Fibroblast of the conjunctiva (primary cell): ENCODE measurements around the gene ARHGAP10.

Experiments
- DNase-seq: peaks from one replicate; pipeline ENCODE4 v3.0.0-alpha.2; 2010; ENCODE audit warnings: low read depth

ARHGAP10 gene

GRCh38 chr4:147828331-147828905 lies 96.5 kb downstream of the ARHGAP10 start:
- no peak for DNase-seq

- DNase-seq: peak; percentile 85
Measured at GRCh38 chr4:147829401-147830101, 97.7 kb downstream of the ARHGAP10 start.

DNA sequence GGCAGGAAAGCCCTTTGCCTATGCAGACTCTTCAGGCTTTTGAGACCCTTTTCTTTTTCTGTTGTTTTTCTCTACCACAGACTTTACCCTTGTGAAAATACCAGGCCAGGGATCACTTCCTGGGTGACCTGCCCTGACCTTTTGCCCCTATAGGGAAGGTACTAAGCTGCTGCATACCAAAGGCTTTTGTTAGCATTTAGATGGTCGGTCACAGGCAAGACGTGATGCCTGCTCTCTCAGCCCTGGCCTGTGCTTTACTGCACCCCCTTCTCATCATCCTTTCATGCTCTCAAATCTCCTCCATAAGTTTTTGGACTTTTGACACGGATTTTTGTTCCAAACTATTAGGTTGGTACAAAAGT lies 98.2 kb downstream of the ARHGAP10 start:
- DNase-seq: no peak

- peak; percentile 54 for DNase-seq
Measured at GRCh38 chr4:147830987-147831386, 99.1 kb downstream of the ARHGAP10 start.

GRCh38 chr4:147831551-147832171 lies 99.8 kb downstream of the ARHGAP10 start:
- peak; percentile 64 for DNase-seq

- DNase-seq: no peak
Measured at GRCh38 chr4:147833254-147833653, 101.4 kb downstream of the ARHGAP10 start.

- no peak for DNase-seq
Measured at GRCh38 chr4:147833741-147834140, 101.9 kb downstream of the ARHGAP10 start.

DNA sequence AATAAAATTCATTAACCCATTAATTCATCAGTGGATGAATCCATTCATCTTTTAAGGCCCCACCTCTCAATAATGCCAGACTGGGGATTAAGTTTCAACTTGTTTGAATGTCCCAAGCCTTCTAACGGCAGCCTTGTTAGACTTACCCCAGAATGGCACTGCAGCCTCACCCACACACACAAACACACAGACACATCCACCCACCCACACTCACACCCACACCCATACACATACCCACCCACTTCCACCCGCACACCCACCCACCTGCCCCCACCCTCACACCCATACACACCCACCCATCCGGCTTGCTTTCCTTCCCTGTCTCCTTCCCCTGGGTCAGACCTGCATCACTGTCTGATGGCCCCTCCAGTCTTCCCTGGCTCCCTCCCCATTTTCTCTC lies 102.6 kb downstream of the ARHGAP10 start:
- no peak for DNase-seq

DNA sequence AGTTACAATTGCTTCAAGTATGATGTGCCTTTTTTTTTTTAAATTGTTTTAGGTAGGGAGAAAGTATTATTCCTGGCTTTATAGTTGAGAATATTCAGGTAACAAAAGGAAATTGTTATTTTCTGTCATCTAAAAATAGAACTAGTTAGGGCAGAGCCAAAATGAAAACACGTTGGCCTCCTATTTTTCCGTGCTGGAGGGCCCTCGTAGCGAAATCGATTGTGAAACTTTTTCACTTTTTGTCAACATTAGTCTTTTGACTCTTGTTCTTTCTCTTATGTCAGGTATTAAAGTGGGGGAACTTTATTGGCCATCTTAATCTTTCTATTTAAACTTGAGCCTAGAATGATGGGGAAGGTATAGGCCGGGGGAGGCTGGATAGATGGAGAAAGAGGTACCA lies 104.9 kb downstream of the ARHGAP10 start:
- no peak for DNase-seq

GRCh38 chr4:147837435-147837834 lies 105.5 kb downstream of the ARHGAP10 start:
- no peak for DNase-seq

- no peak for DNase-seq
Measured at GRCh38 chr4:147837854-147838253, 106.0 kb downstream of the ARHGAP10 start.

GRCh38 chr4:147839200-147839599 lies 107.3 kb downstream of the ARHGAP10 start:
- DNase-seq: no peak

DNA sequence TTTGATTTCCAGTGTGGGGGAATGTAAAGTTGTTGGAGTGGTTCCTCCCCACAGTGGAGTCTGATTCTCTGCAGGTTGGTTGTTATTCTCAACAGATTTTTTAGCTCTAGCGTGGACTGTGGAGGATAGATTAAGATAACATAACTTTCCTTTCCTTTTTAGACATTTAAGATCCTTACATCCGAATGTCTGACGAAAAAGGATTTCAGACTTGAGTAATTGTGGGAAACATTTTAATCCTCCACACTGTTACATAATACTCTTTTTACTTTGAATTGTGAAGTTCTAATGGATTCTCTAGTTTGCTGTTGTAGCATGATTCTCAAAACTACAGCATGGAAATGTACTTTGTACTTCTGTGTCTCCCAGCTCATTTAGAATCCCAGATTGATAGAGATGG lies 107.8 kb downstream of the ARHGAP10 start:
- DNase-seq: no peak

DNA sequence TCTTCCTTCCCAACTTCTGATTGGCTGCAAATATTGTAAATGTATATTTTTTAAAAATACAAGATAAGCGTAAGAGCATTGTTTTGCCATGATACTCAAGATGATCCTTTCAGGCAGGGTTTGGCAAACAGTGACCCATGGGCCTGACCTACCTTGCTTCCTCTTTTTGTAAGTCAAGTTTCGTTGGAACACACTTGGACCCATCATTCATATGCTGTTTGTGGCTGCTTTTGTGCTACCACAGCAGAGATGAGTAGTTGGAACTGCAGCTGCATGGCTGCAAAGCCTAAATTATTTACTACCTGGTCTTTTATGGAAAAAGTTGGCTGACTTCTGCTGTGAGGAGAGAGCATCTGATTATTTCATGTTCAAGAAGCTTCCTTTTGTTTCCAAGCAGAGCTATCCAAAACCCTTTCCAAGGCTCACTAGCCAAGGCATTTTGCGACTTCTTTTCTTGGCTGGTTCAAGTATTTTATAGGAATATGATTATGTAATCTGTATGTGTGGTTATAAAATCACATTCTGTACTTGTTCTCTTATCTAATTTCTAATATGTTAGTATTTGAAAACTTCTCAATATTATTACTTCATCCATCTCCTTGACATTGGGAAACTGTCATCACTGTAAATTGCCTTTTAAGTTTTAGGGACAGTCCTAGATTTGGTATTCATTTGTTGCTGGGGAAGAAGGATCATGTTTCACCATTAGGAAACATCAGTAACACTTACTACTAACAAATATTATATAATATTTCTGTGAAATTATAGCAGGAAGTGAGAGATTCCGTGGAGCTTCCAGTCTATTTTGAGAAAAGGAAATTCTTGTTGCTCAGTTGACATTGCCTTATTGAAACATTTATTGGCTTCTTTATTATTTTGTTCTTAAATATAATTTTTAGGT lies 109.2 kb downstream of the ARHGAP10 start:
- no peak for DNase-seq

GRCh38 chr4:147842573-147842972 lies 110.7 kb downstream of the ARHGAP10 start:
- DNase-seq: no peak

GRCh38 chr4:147843162-147843561 lies 111.3 kb downstream of the ARHGAP10 start:
- DNase-seq: no peak

DNA sequence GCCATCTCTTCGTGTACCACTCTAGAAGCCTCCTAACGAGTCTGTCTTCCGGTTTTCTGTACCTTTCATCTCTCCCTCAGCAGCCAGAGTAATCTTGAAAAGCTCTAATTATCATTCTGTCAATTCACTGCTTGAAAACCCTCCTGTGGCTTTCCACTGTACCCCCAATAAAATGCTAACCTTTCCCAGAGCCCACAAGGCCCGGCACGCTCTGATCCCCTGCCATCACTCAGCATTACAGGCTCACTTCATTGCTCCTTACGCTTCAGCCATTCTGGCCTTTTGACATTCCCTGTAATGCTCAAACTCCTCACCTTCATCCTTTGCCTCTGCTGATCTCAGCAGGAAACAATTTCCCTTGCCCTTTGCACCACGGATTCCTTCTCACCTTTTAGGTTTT lies 112.9 kb downstream of the ARHGAP10 start:
- DNase-seq: no peak

GRCh38 chr4:147846318-147847155 lies 114.6 kb downstream of the ARHGAP10 start:
- no peak for DNase-seq

DNA sequence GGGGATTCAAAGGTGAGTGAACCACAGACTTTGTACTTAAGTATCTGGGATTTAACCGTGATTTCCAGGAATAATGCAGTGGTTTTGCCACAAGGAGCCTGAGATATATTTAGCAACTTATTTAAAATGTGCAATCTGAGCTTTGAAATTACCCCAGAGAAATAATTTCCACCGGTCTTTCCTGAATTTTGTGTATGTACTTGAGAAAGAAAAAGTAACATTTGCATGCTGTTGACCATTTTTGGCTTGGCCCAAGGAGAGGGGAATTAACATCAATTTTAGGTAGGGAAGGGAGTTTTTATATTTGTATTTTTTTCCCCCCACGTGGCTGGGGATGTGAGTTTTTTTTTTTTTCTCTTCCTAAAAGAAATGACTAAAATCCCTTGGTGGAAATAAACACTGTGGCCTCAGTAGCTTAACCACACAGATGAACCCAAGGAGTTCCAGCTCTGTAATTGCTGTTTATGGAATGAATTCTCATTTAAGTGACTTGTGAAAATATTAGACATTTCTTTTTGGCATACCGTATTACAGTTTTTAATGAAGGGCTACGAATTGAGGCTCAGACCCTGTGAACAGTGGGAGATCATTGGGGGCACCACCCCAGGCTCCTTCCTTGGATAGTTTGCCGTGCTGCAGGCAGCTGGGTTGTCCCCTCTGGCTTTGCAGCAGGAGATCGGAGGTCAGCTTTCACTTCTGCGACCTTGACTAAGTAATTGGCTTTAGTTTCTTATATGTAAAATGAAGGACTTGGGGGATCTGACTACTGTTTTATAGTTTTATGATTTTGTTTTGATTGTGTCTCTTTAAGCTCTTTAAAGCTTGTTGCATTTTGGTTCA lies 116.1 kb downstream of the ARHGAP10 start:
- DNase-seq: no peak

- no peak for DNase-seq
Measured at GRCh38 chr4:147848634-147849033, 116.7 kb downstream of the ARHGAP10 start.

GRCh38 chr4:147851135-147851534 lies 119.2 kb downstream of the ARHGAP10 start:
- no peak for DNase-seq
